ENCODE results near the gene MAPK8IP3. TPM values are rescaled to one million over a fixed set of nuclear protein-coding genes. Genes with fewer than 3 reads are reported as not detected.
A peak's percentile ranks its signal among the peaks of the same experiment; 100 is the strongest.

The MAPK8IP3 gene
- total and polyA plus RNA-seq, 2 donors (not counting 1 experiment from before 2014, with no cell fraction given): 249 to 340 TPM

- no peak overlapping the region for H3K4me2 ChIP-seq (replicated peaks; ENCODE audit: low read depth, low read length, poor library complexity, severe bottlenecking)
- Mint-ChIP-seq H3K9me3 (ENCODE audit: insufficient read depth) (no peaks in the 10 kb centered on the region), H3K27me3 (no peaks in the 10 kb centered on the region), H3K4me3 (no peak overlapping the region), H3K27ac (no peak overlapping the region), H3K4me1 (peaks cover 52% of the 10 kb centered on the region)
- H3K4me3 ChIP-seq (ENCODE audit: control extremely low read depth in 1 of 5, extremely low read depth in 1 of 5, insufficient read depth in 1 of 5, low read depth in 2 of 5, low read length in 4 of 5): no peak overlapping the region
- peaks cover 26% of the 10 kb centered on the region for H4K20me1 ChIP-seq (ENCODE audit: control insufficient read depth, insufficient read depth, low read length, poor library complexity, severe bottlenecking)
- intact Hi-C loops (cut with micrococcal nuclease): no loop called here
- H3K27ac ChIP-seq (ENCODE audit: low read length in 2 of 2): peak overlapping the region in 1 of 2 donors; percentile 4
- no peak for DNase-seq
- ChIA-PET CTCF (no interaction called here), POLR2A (no interaction called here)
- H3K79me2 ChIP-seq (ENCODE audit: control insufficient read depth, insufficient read depth, low read length): peaks cover 89% of the 10 kb centered on the region
- ATAC-seq (ENCODE audit: low read depth): no peak
- no peaks in the 10 kb centered on the region for H3K27me3 ChIP-seq (replicated peaks in 1 of 4; ENCODE audit: control extremely low read depth in 1 of 4, control insufficient read depth in 3 of 4, insufficient read depth in 4 of 4, low read length in 3 of 4)
- peaks cover 0 to 8% (median 0%) of the 10 kb centered on the region in 3 donors for H3K9me3 ChIP-seq (ENCODE audit: control extremely low read depth in 1 of 3, control insufficient read depth in 2 of 3, insufficient read depth in 1 of 3, low read length in 2 of 3)
- H3K36me3 ChIP-seq (replicated peaks in 1 of 2; ENCODE audit: control extremely low read depth in 1 of 2, control insufficient read depth in 1 of 2, extremely low read depth in 1 of 2, insufficient read depth in 2 of 2, low read length in 1 of 2): peaks cover 0 to 8% of the 10 kb centered on the region in 2 experiments
- peaks cover 74 to 94% of the 10 kb centered on the region in 2 donors for H3K4me1 ChIP-seq (ENCODE audit: control insufficient read depth in 2 of 2, insufficient read depth in 2 of 2, low read length in 2 of 2)
- TF ChIP-seq, protein P1, sequence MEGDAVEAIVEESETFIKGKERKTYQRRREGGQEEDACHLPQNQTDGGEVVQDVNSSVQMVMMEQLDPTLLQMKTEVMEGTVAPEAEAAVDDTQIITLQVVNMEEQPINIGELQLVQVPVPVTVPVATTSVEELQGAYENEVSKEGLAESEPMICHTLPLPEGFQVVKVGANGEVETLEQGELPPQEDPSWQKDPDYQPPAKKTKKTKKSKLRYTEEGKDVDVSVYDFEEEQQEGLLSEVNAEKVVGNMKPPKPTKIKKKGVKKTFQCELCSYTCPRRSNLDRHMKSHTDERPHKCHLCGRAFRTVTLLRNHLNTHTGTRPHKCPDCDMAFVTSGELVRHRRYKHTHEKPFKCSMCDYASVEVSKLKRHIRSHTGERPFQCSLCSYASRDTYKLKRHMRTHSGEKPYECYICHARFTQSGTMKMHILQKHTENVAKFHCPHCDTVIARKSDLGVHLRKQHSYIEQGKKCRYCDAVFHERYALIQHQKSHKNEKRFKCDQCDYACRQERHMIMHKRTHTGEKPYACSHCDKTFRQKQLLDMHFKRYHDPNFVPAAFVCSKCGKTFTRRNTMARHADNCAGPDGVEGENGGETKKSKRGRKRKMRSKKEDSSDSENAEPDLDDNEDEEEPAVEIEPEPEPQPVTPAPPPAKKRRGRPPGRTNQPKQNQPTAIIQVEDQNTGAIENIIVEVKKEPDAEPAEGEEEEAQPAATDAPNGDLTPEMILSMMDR (IDR thresholded peaks at IDR 0.05): no peak
- no peak for TF ChIP-seq EZH2 (IDR thresholded peaks at IDR 0.05; ENCODE audit: borderline replicate concordance, insufficient read depth, low read depth, low read length, poor library complexity, severe bottlenecking)
- no peak overlapping the region for H3K9ac ChIP-seq (ENCODE audit: low read length)
- H2AFZ ChIP-seq (ENCODE audit: insufficient read depth, low read depth, low read length, poor library complexity, severe bottlenecking): no peak overlapping the region
- 85% methylated on average over 4 of the region's 9 CpGs for WGBS (ENCODE audit: insufficient coverage)
These were observed 15.4 kb downstream of the MAPK8IP3 start for GRCh38 chr16:1721372-1721771.

DNA sequence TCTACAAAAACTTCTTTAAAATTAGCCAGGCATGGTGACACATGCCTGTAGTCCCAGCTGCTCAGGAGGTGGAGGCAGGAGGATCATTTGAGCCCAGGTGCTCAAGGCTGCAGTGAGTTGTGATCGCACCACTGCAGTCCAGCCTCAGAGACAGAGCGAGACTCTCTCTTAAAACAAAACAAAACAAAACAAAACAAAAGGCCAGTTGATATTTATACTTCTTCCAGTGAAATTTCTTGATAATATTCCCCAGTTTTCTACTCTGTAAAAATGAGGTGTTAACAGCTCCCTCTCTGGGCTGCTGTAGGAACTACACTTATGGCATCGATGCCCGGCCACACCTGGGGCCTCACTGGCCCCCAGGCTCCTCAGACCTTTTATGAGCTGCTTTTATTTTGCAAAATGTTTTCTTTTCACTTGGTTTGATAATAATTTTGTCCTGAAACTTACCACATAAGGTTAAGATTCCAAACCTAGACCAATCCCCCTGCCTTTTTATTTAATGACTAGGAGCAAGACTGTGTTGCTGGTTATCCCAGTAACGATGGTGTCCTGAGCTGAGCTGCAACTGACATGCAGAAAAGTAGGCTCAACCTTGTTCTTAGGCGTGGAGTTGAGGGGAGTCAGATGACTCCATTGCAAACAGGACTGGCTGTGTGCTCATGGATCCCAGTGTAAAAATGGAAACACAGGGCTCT, 17.6 kb downstream of the MAPK8IP3 start:
- Histone ChIP-seq H3K79me2 (ENCODE audit: control insufficient read depth, insufficient read depth, low read length) (peaks cover 89% of the 10 kb centered on the region), H2AFZ (ENCODE audit: insufficient read depth, low read depth, low read length, poor library complexity, severe bottlenecking) (no peak overlapping the region), H3K9me3 (ENCODE audit: control extremely low read depth in 1 of 3, control insufficient read depth in 2 of 3, insufficient read depth in 1 of 3, low read length in 2 of 3) (no peaks in the 10 kb centered on the region), H3K9ac (ENCODE audit: low read length) (no peak overlapping the region), H3K27me3 (replicated peaks in 1 of 4; ENCODE audit: control extremely low read depth in 1 of 4, control insufficient read depth in 3 of 4, insufficient read depth in 4 of 4, low read length in 3 of 4) (no peaks in the 10 kb centered on the region), H4K20me1 (ENCODE audit: control insufficient read depth, insufficient read depth, low read length, poor library complexity, severe bottlenecking) (peaks cover 49% of the 10 kb centered on the region), H3K27ac (ENCODE audit: low read length in 2 of 2) (peak overlapping the region; percentile 51 to 55), H3K4me1 (ENCODE audit: control insufficient read depth in 2 of 2, insufficient read depth in 2 of 2, low read length in 2 of 2) (peaks cover 53 to 78% of the 10 kb centered on the region in 2 donors), H3K36me3 (replicated peaks in 1 of 2; ENCODE audit: control extremely low read depth in 1 of 2, control insufficient read depth in 1 of 2, extremely low read depth in 1 of 2, insufficient read depth in 2 of 2, low read length in 1 of 2) (peaks cover 0 to 30% of the 10 kb centered on the region in 2 experiments), H3K4me2 (replicated peaks; ENCODE audit: low read depth, low read length, poor library complexity, severe bottlenecking) (peak overlapping the region; percentile 55), H3K4me3 (ENCODE audit: control extremely low read depth in 1 of 5, extremely low read depth in 1 of 5, insufficient read depth in 1 of 5, low read depth in 2 of 5, low read length in 4 of 5) (no peak overlapping the region)
- Mint-ChIP-seq H3K4me3 (peak overlapping the region; percentile 52), H3K27me3 (no peaks in the 10 kb centered on the region), H3K9me3 (ENCODE audit: insufficient read depth) (no peaks in the 10 kb centered on the region), H3K27ac (peak overlapping the region; percentile 76), H3K4me1 (peaks cover 51% of the 10 kb centered on the region)
- 85% methylated on average over 2 of the region's 6 CpGs for WGBS (ENCODE audit: insufficient coverage)
- ChIA-PET CTCF (interaction anchor here (0.6 to 1.9 kb wide), 5 partner anchors 9 to 138 kb away, joined by 3 to 9 read pairs (median 3); no protein-coding TSS in a partner anchor), POLR2A (no interaction called here)
- TF ChIP-seq, protein P1 (IDR thresholded peaks at IDR 0.05): peak; percentile 96
- TF ChIP-seq EZH2 (IDR thresholded peaks at IDR 0.05; ENCODE audit: borderline replicate concordance, insufficient read depth, low read depth, low read length, poor library complexity, severe bottlenecking): no peak
- ATAC-seq (ENCODE audit: low read depth) (peak; percentile 46), DNase-seq (peak; percentile 74)
- intact Hi-C loops (cut with micrococcal nuclease): loop anchor here (1.0 kb wide), 1 partner anchor 17 kb away; the partner anchor contains the start of gene MAPK8IP3
